Left renal pelvis (tissue), 4 donors: ENCODE measurements around the gene CLDN20. TPM values are rescaled to one million over a fixed set of nuclear protein-coding genes. Genes with fewer than 3 reads are reported as not detected.
"Not testable (repeated sequence)": the region's sequence is repeated elsewhere in the genome, so short reads cannot be mapped to it uniquely, and the experiment has no call there.

ENCODE experiments used
- DNase-seq, 4 donors: peaks; one replicate each; pipeline ENCODE4 v3.0.0-alpha.2; 2013; ENCODE audit warnings: low read depth in 4 of 4, low spot score in 3 of 4
- polyA plus RNA-seq, 4 donors: library from polyadenylated mRNA; unstranded; fragments of 120-200 nt; gene quantifications; one replicate each; pipeline ENCODE4 v1.2.1, GENCODE V29; 2013; ENCODE audit not compliant: insufficient read length in 4 of 4

CLDN20 gene
- polyA plus RNA-seq, 4 donors: 0.63 to 2.2 (median 1.1) TPM

GRCh38 chr6:155306958-155307357 is 43.1 kb downstream of the CLDN20 start:
- no peak for DNase-seq

- no peak for DNase-seq
Observed at GRCh38 chr6:155309150-155309549, 45.3 kb downstream of the CLDN20 start.

GRCh38 chr6:155310596-155310995 is 46.8 kb downstream of the CLDN20 start:
- no peak for DNase-seq

GRCh38 chr6:155311086-155311485 is 47.3 kb downstream of the CLDN20 start:
- DNase-seq: no peak

- DNase-seq: no peak
Observed at GRCh38 chr6:155311583-155311982, 47.8 kb downstream of the CLDN20 start.

- DNase-seq: not testable (repeated sequence)
Observed at GRCh38 chr6:155312950-155313349, 49.1 kb downstream of the CLDN20 start.

- peak in 1 of 4 donors; percentile 8 for DNase-seq
Observed at GRCh38 chr6:155313602-155314091, 49.8 kb downstream of the CLDN20 start.

- DNase-seq: peak; percentile 96 to 97 (median 96)
Observed at GRCh38 chr6:155314092-155314772, 50.4 kb downstream of the CLDN20 start, which contains the start of gene TFB1M. TSS of gene TFB1M (minus strand) at chr6:155314484. CDS start at chr6:155314428, 56 bp downstream.

GRCh38 chr6:155314773-155315515 is 51.1 kb downstream of the CLDN20 start:
- no peak for DNase-seq

GRCh38 chr6:155315516-155315871 is 51.7 kb downstream of the CLDN20 start:
- DNase-seq: no peak

- DNase-seq: no peak
Observed at GRCh38 chr6:155316419-155316818, 52.6 kb downstream of the CLDN20 start.

- no peak for DNase-seq
Observed at GRCh38 chr6:155317186-155317585, 53.4 kb downstream of the CLDN20 start.

GRCh38 chr6:155319902-155320301 is 56.1 kb downstream of the CLDN20 start:
- DNase-seq: no peak

- no peak for DNase-seq
Observed at GRCh38 chr6:155324172-155324571, 60.4 kb downstream of the CLDN20 start.

- no peak for DNase-seq
Observed at GRCh38 chr6:155324993-155325392, 61.2 kb downstream of the CLDN20 start.

- DNase-seq: no peak
Observed at GRCh38 chr6:155325700-155326516, 62.1 kb downstream of the CLDN20 start.

Other genes starting within 250 kb of the CLDN20 start
- gene TFB1M, start 50.5 kb downstream of the CLDN20 start, polyA plus RNA-seq: 10 to 100 TPM in 3 of 4 donors, 1 to 10 TPM in 1; 9.9 to 22.1 (median 20.2) TPM
- 1 to 10 TPM in 3 of 4 donors, not detected in 1; 1.6 to 2.4 (median 2.2) TPM for gene NOX3, start 191.8 kb downstream of the CLDN20 start, polyA plus RNA-seq